HG03066 (cell line): ENCODE data around the gene RAC2.

Source experiments
- ATAC-seq: cut with Tn5 transposase; IDR thresholded peaks from one replicate; pipeline ENCODE4 v1.9.1; 2021; ENCODE audit warnings: low read depth; ENCODE audit not compliant: unreplicated experiment

RAC2 gene

GRCh38 chr22:37179622-37180420 lies 64.2 kb downstream of the RAC2 start:
- ATAC-seq = no peak

- no peak for ATAC-seq
These were observed 65.0 kb downstream of the RAC2 start for GRCh38 chr22:37179126-37179470.

GRCh38 chr22:37178350-37179125 lies 65.5 kb downstream of the RAC2 start:
- ATAC-seq = no peak

GRCh38 chr22:37177755-37178154 lies 66.3 kb downstream of the RAC2 start:
- ATAC-seq = no peak

- no peak for ATAC-seq
These were observed 66.8 kb downstream of the RAC2 start for GRCh38 chr22:37177221-37177620.

- ATAC-seq = no peak
These were observed 67.5 kb downstream of the RAC2 start for GRCh38 chr22:37176464-37177061.

- no peak for ATAC-seq
These were observed 68.4 kb downstream of the RAC2 start for GRCh38 chr22:37175414-37176281.
